HTR-8/SVneo (cell line): ENCODE results near the gene TBR1.

ENCODE experiments used
- DNase-seq: peaks from one replicate; pipeline ENCODE4 v3.0.0; 2011; ENCODE audit warnings: low spot score, mixed read lengths; ENCODE audit not compliant: insufficient read length
- FAIRE-seq: peaks from 2 replicates; lab custom pipeline; 2011; peaks lifted over from hg19 to GRCh38; lab: Jason Lieb, UNC

The TBR1 gene

DNA sequence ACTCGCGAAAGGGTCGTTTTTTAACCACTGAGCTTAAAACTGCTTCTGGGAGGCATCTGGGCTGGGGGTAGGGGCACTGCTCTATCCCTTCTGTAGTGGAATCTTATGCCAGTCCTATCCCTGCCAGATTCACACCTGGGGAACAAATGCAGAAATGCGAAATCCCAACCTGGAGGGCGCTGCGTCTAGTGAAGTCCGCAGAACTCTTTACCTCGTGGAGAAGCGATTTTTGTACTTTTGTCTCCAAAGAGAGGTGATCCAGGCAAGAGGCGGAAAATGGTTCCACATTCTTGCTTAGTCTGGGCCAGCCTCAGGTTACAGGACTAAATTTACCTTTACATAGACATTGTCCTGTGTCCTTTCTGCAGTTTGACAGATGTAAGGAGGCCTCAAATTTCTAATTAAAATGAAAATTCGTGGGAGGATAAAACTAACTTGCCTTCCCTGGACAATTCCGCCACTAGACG, 10.4 kb downstream of the TBR1 start:
- DNase-seq (no peak), FAIRE-seq (no peak)

DNA sequence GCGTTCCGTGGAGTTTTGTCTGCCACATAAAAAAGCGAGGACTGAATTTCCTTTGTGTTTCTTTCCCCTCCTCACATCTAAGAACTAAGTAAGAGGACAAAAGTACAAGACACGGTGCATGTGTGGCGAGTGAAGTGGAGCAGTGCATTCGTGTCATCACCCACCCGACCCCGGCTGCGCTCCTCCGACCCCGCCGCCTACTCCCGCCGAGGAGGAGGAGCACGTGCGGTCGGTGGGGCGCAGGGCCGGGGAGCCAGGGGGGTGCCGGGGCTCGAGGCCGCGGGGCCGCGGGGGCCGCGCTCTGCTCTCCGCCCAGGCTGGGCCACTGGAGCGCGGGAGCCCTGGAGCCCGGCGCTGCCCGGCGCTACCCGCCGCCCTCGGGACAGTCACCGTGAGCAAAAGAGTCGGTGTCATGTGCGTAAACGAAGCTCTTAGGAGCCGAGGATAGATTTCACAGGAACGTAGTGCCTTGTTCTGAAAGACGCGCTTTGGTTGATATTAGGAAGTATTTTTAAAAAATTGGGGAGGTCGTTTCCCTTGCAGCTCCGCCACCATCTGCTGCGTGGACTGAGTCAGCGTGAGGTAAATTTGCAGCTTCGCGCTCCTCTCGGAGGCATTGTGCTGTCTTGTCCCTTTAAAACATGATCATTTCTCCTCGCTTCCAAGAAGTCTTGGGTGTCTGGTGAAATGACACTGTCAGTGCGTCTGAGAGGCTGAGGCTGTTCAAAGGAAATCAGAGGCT, 11.0 kb downstream of the TBR1 start:
- DNase-seq (no peak), FAIRE-seq (no peak)

DNA sequence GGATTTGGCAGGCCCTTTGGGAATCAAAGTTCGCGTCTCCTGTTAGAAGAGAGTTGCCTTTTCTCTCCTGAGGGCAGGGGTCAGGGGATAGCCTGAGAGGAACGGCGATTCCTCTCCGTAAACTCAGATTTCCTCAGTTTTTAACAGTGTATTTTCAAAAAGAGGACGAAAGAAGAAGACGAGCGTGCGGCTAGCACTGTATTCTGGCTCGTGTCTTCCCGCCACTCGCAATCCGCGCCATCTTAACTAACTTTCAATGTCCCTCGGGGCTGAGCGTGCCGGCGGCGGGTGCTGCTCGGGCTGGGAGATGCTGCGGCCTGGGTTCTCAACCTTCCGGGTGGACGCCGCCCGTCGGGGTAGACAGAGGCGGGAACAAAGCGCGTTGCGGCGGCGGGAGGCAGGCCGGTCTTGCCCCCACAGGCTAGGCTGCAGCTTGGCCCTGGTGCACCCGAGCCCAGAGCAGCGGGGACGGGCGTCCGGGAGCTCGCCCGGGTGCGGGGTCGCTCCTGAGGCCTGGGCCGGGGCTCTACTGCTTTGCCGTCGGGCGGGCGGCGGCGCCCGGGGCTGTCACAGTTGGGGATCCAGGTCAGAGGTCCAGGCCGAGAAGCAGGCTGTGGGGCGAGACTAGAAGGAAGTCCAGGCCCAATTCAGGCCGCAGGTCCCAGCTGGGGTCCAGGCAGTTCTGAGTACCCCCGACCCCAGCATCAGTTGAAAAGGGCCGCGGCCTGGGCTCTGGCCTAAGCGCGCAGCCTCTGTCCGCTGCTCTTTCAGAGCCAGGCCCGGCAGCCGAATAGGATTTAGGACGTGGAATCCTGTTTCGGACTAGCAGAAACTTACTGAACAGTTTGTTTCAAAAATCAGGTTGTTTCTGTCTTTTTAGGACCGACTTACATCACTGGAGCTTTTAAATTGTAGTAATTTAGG, 11.8 kb downstream of the TBR1 start:
- FAIRE-seq: no peak
- DNase-seq: no peak

DNA sequence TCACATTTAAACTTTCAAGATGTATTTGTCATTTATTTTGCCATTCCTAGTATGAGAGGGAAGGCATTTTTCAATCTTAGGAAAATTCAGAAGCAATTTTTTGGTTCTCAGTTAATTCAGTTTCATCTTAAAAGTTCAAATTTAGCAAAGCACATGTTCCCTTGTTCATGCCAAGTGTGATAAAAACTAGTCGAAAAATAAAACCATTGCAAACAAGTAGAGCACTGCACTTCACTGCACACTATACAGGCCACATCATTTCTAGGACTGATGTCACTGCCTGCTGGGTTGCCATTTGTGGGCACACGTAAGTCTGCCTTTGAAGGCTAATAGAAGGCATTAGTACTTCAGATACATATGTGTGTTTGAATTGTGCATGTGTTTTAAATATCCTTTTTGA, 14.3 kb downstream of the TBR1 start:
- DNase-seq: no peak
- no peak for FAIRE-seq

DNA sequence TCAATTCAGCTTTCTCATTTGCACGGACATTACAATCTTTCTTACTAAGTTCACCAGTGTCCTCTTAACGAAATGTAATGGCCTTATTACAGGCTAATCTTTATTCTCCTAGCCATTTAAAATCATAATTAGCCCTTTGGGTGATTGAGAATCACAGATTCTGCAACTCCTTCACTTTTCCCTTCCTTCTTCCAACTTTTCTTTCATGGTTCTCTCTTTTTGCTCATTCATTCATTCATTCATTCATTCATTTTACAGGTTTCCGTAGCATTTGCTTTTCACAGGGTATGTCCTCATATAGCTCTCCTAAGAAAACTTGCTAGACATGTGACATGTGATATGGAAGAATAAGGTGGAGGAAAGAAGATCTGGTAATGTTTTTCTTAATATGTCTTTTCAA, 16.0 kb downstream of the TBR1 start:
- FAIRE-seq (no peak), DNase-seq (no peak)

DNA sequence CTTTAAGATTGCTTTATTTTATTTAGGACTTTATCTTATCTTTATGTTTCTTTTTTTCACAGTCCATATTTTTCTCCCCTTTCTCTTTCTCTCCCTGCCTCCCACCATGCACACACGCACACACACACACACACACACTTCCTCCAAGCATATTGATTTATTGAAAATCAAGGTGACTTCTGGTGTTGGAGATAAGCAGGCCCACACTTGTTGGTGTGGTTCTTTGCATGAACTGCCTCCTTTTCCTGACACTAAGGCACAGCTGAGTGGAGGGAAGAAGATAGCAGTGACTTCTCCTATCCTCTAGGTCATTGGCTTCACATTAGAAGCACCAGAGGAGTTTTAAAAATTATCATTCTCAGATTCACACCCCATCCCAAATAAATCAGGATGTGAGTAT, 18.0 kb downstream of the TBR1 start:
- DNase-seq (no peak), FAIRE-seq (no peak)

DNA sequence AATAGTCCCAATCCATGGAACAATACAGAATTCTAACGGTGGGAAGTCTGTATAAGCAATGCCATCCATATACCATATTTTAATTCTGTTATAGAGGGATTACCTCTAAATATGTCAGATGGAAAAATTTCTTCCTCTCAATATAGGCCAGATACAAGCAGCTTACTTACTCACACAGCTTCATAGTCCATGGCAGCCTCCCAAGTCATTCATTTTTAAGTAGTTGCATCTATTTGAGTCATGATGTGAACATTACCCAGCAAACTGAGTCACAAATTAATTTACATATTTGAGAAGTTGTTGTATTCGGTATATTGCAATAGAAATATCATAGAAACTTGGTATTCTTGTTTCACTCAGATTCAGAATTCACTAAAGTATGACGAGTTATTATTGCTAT, 20.3 kb downstream of the TBR1 start:
- FAIRE-seq: no peak
- DNase-seq: no peak

DNA sequence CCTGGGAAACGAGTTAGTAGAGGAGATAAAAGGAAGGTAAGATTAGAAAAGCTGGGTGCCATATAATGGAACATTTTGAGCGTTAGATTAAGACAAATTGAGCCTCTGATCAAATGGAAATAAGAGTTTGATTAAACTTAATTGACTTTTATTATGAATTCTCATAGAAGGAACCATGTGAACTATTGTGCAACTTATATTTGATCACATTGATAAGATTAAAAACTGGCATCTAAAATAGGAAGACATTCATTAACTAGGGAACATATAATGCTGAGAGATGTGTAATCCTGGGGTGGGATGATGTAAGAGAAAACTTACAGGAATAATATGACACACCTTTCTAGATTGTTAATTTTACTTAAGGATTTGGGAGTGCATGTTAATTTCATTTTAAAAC, 22.5 kb downstream of the TBR1 start:
- DNase-seq (no peak), FAIRE-seq (no peak)

DNA sequence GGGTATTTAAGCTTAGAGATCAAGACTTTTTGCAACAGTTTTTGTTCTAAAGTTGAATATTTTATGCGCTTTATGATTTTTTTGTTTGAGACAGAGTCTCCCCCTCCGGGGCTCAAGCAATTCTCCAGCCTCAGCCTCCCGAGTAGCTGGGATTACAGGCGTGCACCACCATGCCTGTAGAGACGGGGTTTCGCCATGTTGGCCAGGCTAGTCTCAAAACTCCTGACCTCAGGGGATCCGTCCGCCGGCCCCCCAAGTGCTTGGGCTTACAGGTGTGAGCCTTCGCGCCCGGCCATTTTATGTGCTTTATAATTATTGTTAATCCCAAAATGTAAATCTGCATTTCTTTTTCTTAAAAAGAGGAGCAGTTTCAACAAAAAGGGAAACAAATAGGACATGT, 29.0 kb downstream of the TBR1 start:
- DNase-seq: no peak
- no peak for FAIRE-seq

DNA sequence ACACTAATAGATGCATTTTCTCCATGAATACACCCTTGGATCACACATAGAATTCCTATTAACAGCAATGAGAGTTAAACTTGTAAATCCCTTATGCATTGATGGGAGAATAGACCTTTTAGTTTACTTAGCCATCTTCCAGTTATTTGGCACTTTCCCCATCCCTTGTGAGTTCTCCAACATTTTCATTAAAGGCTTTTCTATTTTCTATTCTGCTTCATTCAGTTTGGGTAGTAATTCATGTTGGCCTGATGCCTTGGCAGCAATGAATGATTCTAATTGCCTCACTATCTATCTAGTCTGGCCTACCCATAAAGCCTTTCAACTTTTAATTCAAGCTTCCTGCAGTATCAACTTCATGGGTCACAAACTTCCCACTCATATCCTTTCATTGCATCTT, 32.3 kb downstream of the TBR1 start:
- DNase-seq (no peak), FAIRE-seq (no peak)

DNA sequence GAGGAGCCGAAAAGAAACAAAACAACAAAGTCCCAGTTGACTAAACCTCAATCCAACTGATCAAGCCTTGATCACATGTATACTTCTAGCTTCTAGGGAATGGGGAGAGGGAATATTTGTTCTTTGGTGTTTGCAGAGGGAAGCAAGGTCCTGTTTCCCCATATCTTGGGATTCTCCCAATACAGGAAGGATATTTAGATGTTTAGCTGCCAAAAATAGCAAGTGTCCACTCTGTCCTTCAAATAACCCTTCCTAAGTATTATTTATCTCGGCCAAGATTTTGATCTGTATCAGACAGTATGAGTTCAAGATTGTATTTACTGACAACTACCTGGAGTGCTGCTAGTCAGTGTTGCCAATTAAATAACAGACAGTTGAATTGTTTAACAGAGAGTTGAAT, 55.5 kb downstream of the TBR1 start:
- FAIRE-seq: no peak
- DNase-seq: no peak

DNA sequence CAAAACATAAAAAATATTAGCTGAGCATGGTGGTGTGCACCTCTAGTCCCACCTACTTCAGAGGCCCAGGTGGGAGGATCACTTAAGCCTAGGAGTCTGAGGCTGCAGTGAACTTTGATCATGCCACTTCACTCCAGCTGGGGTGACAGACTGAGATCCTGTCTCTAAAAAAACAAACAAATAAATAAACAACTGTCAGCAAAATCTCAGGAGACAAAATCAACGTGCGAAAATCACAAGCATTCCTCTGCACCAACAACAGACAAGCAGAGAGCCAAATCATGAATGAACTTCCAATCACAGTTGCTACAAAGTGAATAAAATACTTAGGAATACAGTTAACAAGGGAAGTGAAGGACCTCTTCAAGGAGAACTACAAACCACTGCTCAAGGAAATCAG, 58.8 kb downstream of the TBR1 start:
- DNase-seq (no peak), FAIRE-seq (no peak)
